Testis (tissue), 2 donors: ENCODE data around the gene ANKRD62.

Experiments
- CTCF ChIP-seq, 3 experiments: fragments of 450-650 bp in 2 of 3; fragments of 200-600 bp in 1 of 3; sonication (generic) in 1 of 3; IDR thresholded peaks; one replicate each; pipeline ENCODE4 v1.5.1; 2016 to 2019; ENCODE audit warnings: antibody characterized with exemption in 3 of 3, mild to moderate bottlenecking in 2 of 3, moderate library complexity in 1 of 3
- POLR2A ChIP-seq: fragments of 450-650 bp; IDR thresholded peaks from one replicate; pipeline ENCODE4 v1.6.1; 2017; ENCODE audit warnings: antibody characterized with exemption, mild to moderate bottlenecking, moderate library complexity

- TF ChIP-seq POLR2A (no peak), CTCF (IDR thresholded peaks at IDR 0.05) (no peak)
Measured at GRCh38 chr18:12085786-12086185, 7.9 kb upstream of the ANKRD62 start.
